Muscle layer of colon (tissue), 2 donors: ENCODE data around the gene CTH.

Experiments
- H3K27ac ChIP-seq: one replicate; pipeline ENCODE4 v1.7.0; 2013; ENCODE audit warnings: low read depth, mild to moderate bottlenecking, low read length, moderate library complexity
- H3K27me3 ChIP-seq, 2 donors: one replicate each; pipeline ENCODE4 v1.7.0; 2013; ENCODE audit warnings: low read length in 2 of 2, mild to moderate bottlenecking in 2 of 2; ENCODE audit not compliant: insufficient read depth in 2 of 2, control insufficient read depth in 1 of 2
- H3K36me3 ChIP-seq: one replicate; pipeline ENCODE4 v1.7.0; 2013; ENCODE audit warnings: mild to moderate bottlenecking, low read length; ENCODE audit not compliant: insufficient read depth
- H3K4me1 ChIP-seq: one replicate; pipeline ENCODE4 v1.7.0; 2013; ENCODE audit warnings: mild to moderate bottlenecking, low read length; ENCODE audit not compliant: insufficient read depth
- H3K4me3 ChIP-seq, 2 donors: one replicate each; pipeline ENCODE4 v1.7.0; 2013; ENCODE audit warnings: low read length in 2 of 2, low read depth in 1 of 2, mild to moderate bottlenecking in 1 of 2, moderate library complexity in 1 of 2
- H3K9ac ChIP-seq: one replicate; pipeline ENCODE4 v1.7.0; 2013; ENCODE audit warnings: low read length
- H3K9me3 ChIP-seq: one replicate; pipeline ENCODE4 v1.7.0; 2013; ENCODE audit warnings: mild to moderate bottlenecking, low read length
- donor health status: abdominal sarcoma.
- donor health status: Adenocarcinoma of cecum.

CTH gene

DNA sequence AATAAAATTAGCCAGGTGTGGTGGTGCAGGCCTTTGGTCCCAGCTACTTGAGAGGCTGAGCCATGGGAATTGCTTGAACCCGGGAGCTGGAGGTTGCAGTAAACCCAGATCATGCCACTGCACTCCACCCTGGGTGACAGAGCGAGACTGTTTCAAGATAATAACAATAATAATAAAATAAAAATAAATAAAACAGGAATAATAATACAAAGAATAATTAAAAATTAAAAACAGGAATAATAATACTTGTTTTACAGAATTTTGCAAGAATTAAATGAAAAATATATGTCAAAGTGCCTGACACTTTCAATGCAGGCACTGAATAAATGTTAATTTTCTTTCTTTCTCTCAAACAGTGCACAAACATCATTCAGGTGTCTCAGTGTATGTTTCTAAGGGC lies 26.5 kb upstream of the CTH start:
- no peak overlapping the region for H3K4me3 ChIP-seq
- H3K27ac ChIP-seq: no peak overlapping the region
- H3K4me1 ChIP-seq: no peaks in the 10 kb centered on the region
- no peak overlapping the region for H3K9ac ChIP-seq
- no peaks in the 10 kb centered on the region for H3K27me3 ChIP-seq
- H3K9me3 ChIP-seq: no peaks in the 10 kb centered on the region
- H3K36me3 ChIP-seq: no peaks in the 10 kb centered on the region

DNA sequence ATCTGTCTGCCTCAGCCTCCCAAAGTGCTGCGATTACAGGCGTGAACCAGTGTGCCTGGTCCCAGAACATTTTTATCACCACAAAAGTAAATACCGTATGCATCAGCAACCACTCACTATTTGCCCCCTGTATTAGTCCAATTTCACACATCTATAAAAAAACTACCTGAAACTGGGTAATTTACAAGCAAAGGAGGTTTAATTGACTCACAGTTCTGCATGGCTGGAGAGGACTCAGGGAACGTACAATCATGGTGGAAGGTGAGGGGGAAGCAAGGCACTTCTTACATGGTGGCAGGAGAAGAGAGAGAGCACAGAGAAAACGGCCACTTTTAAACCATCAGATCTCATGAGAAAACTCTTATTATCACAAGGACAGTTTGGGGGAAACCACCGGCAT lies 25.6 kb upstream of the CTH start:
- H3K4me1 ChIP-seq: no peaks in the 10 kb centered on the region
- H3K27ac ChIP-seq: no peak overlapping the region

DNA sequence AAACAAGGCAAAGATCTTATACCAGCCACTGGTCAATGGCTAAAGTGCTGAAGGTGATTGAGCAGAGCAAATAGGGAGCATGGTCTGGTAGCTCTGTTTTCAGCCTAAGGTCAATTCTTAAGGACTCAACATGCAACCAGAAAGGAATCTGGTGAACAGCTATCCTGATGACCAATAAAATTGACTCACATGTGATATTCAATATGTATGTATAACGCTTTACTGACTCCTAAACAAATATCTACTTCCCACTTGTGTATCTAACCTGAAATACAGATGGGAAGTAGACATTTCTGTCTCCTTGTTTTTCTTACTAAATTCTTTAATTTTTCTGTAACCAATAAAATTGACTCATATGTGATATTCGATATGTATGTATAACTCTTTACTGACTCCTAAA lies 24.9 kb upstream of the CTH start:
- H3K4me1 ChIP-seq: no peaks in the 10 kb centered on the region
- no peak overlapping the region for H3K9ac ChIP-seq
- no peaks in the 10 kb centered on the region for H3K36me3 ChIP-seq
- no peaks in the 10 kb centered on the region for H3K9me3 ChIP-seq
- H3K4me3 ChIP-seq: no peak overlapping the region
- no peaks in the 10 kb centered on the region for H3K27me3 ChIP-seq
- H3K27ac ChIP-seq: no peak overlapping the region

More for the DNA sequence above, 25.6 kb upstream of the CTH start:
- Histone ChIP-seq H3K4me3 (no peak overlapping the region), H3K9ac (no peak overlapping the region), H3K27me3 (no peaks in the 10 kb centered on the region), H3K36me3 (no peaks in the 10 kb centered on the region), H3K9me3 (no peaks in the 10 kb centered on the region)

DNA sequence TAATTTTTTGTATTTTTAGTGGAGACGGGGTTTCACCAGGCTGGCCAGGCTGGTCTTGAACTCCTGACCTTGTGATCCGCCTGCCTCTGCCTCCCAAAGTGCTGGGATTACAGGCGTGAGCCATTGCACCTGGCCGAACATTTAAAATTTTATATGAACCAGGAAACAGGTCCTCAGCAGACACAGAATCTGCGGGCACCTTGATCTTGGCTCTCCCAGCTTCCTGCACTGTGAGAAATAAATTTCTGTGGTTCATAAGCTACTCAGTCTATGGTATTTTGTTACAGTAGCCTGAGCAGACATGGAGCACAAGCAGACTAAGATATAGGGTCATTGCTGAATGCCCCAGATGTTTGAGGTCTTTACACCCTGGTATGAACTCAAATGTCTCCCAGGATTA lies 23.6 kb upstream of the CTH start:
- no peak overlapping the region for H3K4me3 ChIP-seq
- H3K9ac ChIP-seq: no peak overlapping the region
- no peaks in the 10 kb centered on the region for H3K9me3 ChIP-seq
- H3K27me3 ChIP-seq: no peaks in the 10 kb centered on the region
- H3K4me1 ChIP-seq: no peaks in the 10 kb centered on the region
- H3K27ac ChIP-seq: no peak overlapping the region
- no peaks in the 10 kb centered on the region for H3K36me3 ChIP-seq

DNA sequence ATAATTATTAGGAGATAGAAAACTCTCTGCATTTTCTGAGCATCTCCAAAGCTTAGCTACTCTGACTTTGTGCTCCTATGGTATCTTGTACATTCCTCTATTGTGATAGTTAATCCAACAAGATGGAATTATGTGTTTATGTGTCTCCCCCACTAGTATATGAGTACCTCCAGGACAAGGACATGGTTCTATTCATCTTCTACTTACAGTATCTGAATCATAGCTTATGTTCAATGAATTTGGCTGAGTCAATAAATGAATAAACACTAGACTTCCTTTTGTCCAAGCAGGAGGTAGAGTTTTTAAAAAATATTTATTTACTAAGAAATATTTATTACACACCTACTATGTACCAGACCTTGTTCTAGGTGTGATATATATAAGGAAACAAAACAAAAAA lies 18.4 kb upstream of the CTH start:
- Histone ChIP-seq H3K27me3 (no peaks in the 10 kb centered on the region), H3K27ac (no peak overlapping the region), H3K36me3 (no peaks in the 10 kb centered on the region), H3K4me1 (no peaks in the 10 kb centered on the region), H3K9me3 (no peaks in the 10 kb centered on the region), H3K9ac (no peak overlapping the region), H3K4me3 (no peak overlapping the region)

DNA sequence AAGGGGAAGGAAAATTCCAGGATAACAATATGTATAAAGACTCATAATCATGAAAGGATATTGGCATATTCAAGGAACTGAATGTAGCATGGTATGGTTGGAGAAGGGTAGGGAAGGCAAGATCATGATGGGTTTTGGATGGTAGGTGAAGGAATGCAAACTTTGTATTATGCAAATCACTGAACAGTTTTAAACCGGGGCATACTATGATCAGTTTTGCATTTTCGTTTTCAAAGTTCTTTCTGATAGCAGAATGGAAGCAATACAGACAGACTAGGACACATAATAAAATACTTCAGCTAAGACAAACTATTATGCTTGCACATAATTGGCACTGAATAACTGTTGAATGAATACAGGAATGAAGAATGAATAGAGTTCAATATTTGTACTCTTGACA lies 14.5 kb upstream of the CTH start:
- H3K9ac ChIP-seq: no peak overlapping the region
- no peaks in the 10 kb centered on the region for H3K27me3 ChIP-seq
- H3K27ac ChIP-seq: no peak overlapping the region

DNA sequence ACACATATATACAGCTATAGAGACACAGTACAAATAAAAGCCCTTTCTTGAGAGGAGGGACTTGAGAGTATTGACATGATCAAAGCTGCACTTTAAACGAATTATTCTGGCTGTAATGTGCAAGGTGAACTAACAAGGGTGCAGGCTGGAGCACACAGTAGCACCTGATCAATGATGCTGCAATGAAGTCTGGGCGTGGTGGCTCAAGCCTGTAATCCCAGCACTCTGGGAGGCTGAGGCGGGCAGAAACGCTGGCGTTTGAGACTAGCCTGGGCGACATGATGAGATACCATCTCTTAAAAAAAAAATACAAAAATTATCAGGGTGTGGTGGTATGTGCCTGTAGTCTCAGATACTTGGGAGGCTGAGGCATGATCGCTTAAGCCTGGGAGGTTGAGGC lies 14.1 kb upstream of the CTH start:
- Histone ChIP-seq H3K27ac (no peak overlapping the region), H3K4me1 (no peaks in the 10 kb centered on the region), H3K9ac (no peak overlapping the region), H3K4me3 (no peak overlapping the region), H3K27me3 (no peaks in the 10 kb centered on the region), H3K9me3 (no peaks in the 10 kb centered on the region), H3K36me3 (no peaks in the 10 kb centered on the region)

More for the DNA sequence above, 14.5 kb upstream of the CTH start:
- no peaks in the 10 kb centered on the region for H3K9me3 ChIP-seq
- no peaks in the 10 kb centered on the region for H3K36me3 ChIP-seq
- H3K4me1 ChIP-seq: no peaks in the 10 kb centered on the region
- no peak overlapping the region for H3K4me3 ChIP-seq

DNA sequence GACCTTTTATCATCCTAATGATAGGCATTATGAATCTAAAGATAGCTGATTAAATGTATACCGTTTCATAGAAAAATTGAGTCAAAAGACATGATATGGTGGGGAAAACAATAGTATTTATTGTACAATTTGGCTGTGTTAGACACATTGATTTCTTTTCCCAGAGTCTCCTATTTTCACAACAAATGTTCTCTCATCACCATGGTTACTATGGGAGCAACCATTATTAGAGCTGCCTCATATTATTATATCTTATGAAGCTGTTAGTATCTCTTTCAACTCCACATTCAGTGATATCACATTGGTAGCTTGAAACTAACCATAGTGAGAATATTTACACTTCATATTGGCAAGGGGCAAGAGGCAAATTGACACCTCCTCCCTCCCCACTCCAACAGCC lies 10.7 kb upstream of the CTH start:
- H3K27me3 ChIP-seq: no peaks in the 10 kb centered on the region
- H3K4me1 ChIP-seq: no peaks in the 10 kb centered on the region
- H3K36me3 ChIP-seq: no peaks in the 10 kb centered on the region
- no peak overlapping the region for H3K27ac ChIP-seq
- H3K4me3 ChIP-seq: no peak overlapping the region
- H3K9me3 ChIP-seq: no peaks in the 10 kb centered on the region
- no peak overlapping the region for H3K9ac ChIP-seq

DNA sequence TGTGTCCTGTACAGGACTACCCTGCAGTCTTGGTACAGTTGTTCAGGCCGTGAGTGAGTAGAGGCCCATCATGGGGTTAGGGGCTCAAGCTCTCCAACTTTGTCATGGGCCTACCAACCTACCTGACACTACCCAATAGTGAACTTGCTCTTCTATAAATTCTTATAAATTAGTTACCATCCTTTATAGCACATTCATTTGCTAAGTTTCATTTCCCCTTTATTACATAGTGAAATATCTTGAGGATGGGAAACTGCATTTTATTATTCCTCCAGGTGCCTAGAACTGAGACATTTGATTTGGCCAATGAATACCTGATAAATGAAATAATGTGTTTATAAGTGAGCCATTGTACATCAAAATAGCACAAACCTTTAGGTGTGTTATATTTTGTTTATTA lies 9.1 kb upstream of the CTH start:
- H3K36me3 ChIP-seq: no peaks in the 10 kb centered on the region
- H3K4me1 ChIP-seq: no peaks in the 10 kb centered on the region
- no peaks in the 10 kb centered on the region for H3K9me3 ChIP-seq
- H3K27ac ChIP-seq: no peak overlapping the region
- H3K9ac ChIP-seq: no peak overlapping the region
- no peaks in the 10 kb centered on the region for H3K27me3 ChIP-seq
- no peak overlapping the region for H3K4me3 ChIP-seq

DNA sequence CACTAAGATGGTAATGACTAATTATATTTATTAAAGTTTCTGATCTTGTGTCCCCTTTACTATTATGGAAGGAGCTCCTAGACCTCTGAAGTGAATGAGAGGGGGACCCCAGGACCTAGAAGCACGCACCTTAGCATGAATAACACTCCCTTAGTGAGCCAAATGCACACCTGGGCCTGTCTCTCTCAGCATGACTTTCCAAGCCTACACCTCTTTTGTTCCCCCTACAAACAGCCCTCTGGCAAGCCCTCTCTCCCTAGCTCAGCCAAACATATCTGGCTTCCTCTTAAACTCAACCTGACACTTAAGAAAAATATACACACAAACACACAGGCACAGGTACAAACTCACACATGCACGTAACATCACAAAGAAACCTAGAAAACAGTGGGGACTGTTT lies 7.3 kb upstream of the CTH start:
- Histone ChIP-seq H3K27me3 (no peaks in the 10 kb centered on the region), H3K4me3 (no peak overlapping the region), H3K36me3 (no peaks in the 10 kb centered on the region), H3K9ac (no peak overlapping the region), H3K4me1 (no peaks in the 10 kb centered on the region), H3K9me3 (no peaks in the 10 kb centered on the region), H3K27ac (no peak overlapping the region)

DNA sequence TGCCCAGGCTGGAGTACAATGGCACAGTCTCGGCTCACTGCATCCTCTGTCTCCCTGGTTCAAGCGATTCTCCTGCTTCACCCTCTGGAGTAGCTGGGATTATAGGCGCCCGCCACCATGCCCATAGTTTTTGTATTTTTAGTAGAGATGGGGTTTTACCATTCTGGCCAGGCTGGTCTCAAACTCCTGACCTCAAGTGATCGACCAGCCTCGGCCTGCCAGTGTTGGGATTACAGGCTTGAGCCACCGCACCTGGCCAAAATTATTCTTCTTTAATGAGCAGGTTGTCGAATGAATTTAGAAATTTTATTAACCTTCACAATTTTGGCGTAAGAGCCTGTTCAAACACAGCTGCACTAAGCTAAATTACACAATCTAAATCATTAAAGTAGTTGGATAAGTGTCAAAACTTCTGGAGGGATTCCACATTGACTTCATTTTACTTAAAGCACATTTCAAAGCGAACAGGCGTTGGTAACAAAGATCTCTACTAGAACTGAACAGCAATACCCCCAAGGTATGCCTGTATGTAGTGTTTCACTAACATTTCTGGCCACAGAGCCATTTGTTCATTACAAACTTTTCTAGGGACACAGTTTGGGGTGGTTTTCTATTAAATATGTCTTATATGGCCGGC lies 5.2 kb upstream of the CTH start:
- no peak overlapping the region for H3K4me3 ChIP-seq
- H3K27me3 ChIP-seq: no peaks in the 10 kb centered on the region
- no peaks in the 10 kb centered on the region for H3K36me3 ChIP-seq
- H3K4me1 ChIP-seq: peaks cover 4% of the 10 kb centered on the region
- H3K9me3 ChIP-seq: no peaks in the 10 kb centered on the region
- no peak overlapping the region for H3K9ac ChIP-seq
- H3K27ac ChIP-seq: no peak overlapping the region

DNA sequence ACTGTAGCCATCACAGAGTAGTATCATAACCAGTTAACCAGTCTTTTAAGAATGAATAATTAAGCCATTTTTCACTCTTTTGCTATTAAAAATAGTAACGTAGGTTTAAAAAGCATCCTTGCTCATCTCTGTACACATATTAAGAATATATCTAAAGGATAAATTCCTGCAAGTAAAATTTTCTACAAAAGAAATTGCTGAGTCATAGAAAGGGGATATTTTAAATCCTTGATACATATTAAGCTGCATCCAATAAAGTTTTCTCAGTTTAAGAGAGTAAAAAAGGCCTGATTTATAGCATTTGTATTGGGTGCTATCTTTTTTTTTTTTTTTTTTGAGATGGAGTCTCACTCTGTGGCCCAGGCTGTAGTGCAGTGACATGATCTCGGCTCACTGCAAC lies 1.9 kb upstream of the CTH start:
- Histone ChIP-seq H3K4me3 (no peak overlapping the region), H3K27me3 (no peaks in the 10 kb centered on the region), H3K36me3 (no peaks in the 10 kb centered on the region), H3K27ac (no peak overlapping the region), H3K4me1 (peaks cover 8% of the 10 kb centered on the region), H3K9ac (no peak overlapping the region), H3K9me3 (no peaks in the 10 kb centered on the region)
